ENCODE measurements around the gene CNTNAP5.

CNTNAP5 gene

GRCh38 chr2:124814968-124815745 lies 790.1 kb downstream of the CNTNAP5 start:
- DNase-seq (ENCODE audit: low read depth), result no peak
- TF ChIP-seq CTCF (conservative IDR thresholded peaks at IDR 0.05; ENCODE audit: low read depth, low read length), result no peak
- H3K4me3 ChIP-seq (ENCODE audit: low read length), result no peak overlapping the region

DNA sequence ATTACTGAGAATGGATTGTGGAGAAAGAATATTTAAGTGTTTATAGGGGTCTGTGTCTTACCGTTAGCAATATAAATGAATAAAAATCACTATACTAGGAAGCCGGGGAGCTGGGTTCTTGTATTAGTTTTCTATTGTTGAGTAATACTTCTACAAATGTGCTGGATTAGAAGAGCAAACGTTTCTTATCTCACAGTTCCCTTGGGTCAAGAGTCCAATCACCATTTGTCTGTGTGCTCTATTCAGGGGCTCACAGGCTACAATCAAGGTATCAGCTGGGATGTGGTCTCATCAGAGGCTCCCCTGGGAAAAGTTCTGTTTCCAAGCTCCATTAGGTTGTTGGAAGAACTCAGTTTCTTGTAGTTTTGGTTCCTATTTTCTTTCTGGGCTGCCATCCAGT lies 790.9 kb downstream of the CNTNAP5 start:
- DNase-seq (ENCODE audit: low read depth), result no peak
- no peak for TF ChIP-seq CTCF (conservative IDR thresholded peaks at IDR 0.05; ENCODE audit: low read depth, low read length)
- H3K4me3 ChIP-seq (ENCODE audit: low read length), result no peak overlapping the region

GRCh38 chr2:124822516-124822915 lies 797.4 kb downstream of the CNTNAP5 start:
- no peak for TF ChIP-seq CTCF (conservative IDR thresholded peaks at IDR 0.05; ENCODE audit: low read depth, low read length)

DNA sequence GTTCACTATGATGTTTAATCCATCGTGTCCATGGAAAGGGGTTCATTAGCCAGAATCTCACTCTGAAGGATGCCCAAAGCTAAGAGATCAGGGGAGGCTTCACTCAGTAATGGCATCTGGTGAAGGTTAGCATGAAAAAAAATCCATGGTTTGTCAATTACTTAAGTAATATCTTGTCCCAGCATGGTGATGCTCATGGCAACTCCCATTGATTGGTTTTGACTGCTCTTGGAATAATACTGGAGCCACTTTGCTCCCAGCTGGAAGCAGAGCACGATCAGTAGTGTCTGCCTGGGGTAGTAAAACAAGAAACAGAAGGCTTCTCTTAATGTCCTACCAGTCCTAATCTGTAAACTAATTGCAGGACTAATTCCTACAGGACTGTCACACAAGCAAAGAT lies 799.4 kb downstream of the CNTNAP5 start:
- no peak for TF ChIP-seq CTCF (conservative IDR thresholded peaks at IDR 0.05; ENCODE audit: low read depth, low read length)
- no peak for DNase-seq (ENCODE audit: low read depth)
- H3K4me3 ChIP-seq (ENCODE audit: low read length), result no peak overlapping the region

More at GRCh38 chr2:124822516-124822915, 797.4 kb downstream of the CNTNAP5 start:
- DNase-seq (ENCODE audit: low read depth), result no peak
- no peak overlapping the region for H3K4me3 ChIP-seq (ENCODE audit: low read length)

DNA sequence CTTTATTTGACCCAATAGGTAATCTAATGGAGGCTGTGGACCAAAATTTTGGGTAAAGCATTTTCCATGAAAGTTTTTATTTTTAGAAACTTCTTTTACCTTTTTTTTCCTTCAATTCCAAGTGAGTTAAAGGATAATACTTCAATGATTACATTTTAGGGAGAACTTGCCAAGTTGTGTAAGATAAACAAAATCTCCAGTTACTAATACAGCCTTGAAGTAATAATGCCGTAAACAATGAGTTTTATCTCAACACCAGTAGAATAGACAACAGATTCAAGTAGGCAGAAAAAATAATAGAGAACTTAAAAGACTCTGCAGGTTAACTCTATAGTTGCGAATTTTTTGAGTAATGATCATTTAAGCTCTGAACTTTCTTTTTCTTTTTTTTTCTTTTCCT lies 807.4 kb downstream of the CNTNAP5 start:
- H3K4me3 ChIP-seq (ENCODE audit: low read length), result no peak overlapping the region
- no peak for DNase-seq (ENCODE audit: low read depth)
- TF ChIP-seq CTCF (conservative IDR thresholded peaks at IDR 0.05; ENCODE audit: low read depth, low read length), result no peak

GRCh38 chr2:124834331-124834730 lies 809.2 kb downstream of the CNTNAP5 start:
- no peak for TF ChIP-seq CTCF (conservative IDR thresholded peaks at IDR 0.05; ENCODE audit: low read depth, low read length)
- H3K4me3 ChIP-seq (ENCODE audit: low read length), result no peak overlapping the region

GRCh38 chr2:124835331-124835730 lies 810.2 kb downstream of the CNTNAP5 start:
- no peak for TF ChIP-seq CTCF (conservative IDR thresholded peaks at IDR 0.05; ENCODE audit: low read depth, low read length)
- no peak for DNase-seq (ENCODE audit: low read depth)
- no peak overlapping the region for H3K4me3 ChIP-seq (ENCODE audit: low read length)

More at GRCh38 chr2:124834331-124834730, 809.2 kb downstream of the CNTNAP5 start:
- DNase-seq (ENCODE audit: low read depth), result no peak
